NCI-H748 treated with DMSO at 0.1 percent for 48 hours (cell line): ENCODE results near the gene IVD.
"Not testable (repeated sequence)": the region's sequence is repeated elsewhere in the genome, so short reads cannot be mapped to it uniquely, and the experiment has no call there.

Source experiments
- DNase-seq: peaks from one replicate; lab custom pipeline; 2025; lab: John Stamatoyannopoulos, UW

The IVD gene

DNA sequence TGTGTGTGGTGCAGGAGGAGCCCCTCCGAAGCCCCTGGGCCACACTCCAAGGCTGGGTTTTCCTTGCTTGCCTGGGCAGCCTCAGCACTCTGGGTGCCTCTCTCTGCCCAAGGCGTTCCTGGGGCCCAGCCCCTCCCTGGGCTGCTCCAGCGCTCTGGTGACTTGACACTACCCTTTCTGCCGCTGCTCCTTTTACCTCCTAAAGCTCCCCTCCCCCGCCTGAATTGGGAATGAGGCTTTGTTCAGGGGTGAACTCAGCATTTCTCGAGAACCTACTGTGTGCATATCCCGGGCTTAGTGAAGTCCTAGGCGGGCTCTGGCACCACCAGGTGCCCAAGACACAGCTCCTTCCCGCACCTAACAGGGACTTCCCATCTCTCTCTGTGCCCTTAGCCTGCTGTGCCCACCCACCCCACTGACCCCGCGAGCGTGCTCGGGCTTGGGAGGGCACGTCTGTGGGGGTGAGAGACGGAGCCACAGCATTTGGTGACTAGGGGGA, 33.9 kb downstream of the IVD start:
- DNase-seq: no peak

DNA sequence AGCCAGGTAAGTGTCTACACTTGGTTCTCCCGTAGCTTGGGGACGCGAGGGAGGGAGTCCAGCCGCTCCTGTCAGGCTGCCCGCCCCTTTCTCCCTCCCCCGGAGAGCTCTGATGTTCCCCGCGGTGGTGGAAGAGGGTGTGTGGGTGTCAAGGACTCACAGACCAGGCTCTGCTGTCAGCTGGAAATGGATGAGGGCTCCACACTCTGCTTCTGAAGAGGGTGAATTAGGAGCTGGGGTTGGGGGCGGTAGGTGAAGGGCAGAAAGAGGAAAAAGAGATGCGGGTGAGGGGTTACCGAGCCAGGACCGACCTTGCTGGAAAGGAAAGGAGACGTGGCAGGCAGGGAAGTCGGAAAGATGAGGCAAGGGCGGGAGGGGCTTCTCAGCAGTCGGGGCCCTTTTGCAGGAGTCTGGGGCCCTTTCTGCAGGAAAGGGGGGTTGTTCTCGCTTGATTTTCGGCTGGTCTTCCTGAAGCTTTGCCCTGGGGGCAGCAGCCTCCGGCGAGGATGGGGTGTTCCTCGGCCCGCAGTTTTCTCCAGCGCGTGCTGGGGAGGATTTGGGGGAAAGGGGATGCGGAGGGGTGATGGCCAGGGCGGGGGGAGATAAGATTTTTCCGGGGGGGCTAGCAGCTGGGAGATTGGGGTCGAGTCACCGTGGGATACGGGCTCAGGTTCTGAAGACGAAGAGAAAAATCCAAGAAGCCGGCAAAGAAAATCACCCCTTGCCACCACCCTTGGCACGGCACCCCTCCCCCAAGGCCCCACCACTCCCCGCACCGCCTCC, 34.6 kb downstream of the IVD start:
- no peak for DNase-seq

DNA sequence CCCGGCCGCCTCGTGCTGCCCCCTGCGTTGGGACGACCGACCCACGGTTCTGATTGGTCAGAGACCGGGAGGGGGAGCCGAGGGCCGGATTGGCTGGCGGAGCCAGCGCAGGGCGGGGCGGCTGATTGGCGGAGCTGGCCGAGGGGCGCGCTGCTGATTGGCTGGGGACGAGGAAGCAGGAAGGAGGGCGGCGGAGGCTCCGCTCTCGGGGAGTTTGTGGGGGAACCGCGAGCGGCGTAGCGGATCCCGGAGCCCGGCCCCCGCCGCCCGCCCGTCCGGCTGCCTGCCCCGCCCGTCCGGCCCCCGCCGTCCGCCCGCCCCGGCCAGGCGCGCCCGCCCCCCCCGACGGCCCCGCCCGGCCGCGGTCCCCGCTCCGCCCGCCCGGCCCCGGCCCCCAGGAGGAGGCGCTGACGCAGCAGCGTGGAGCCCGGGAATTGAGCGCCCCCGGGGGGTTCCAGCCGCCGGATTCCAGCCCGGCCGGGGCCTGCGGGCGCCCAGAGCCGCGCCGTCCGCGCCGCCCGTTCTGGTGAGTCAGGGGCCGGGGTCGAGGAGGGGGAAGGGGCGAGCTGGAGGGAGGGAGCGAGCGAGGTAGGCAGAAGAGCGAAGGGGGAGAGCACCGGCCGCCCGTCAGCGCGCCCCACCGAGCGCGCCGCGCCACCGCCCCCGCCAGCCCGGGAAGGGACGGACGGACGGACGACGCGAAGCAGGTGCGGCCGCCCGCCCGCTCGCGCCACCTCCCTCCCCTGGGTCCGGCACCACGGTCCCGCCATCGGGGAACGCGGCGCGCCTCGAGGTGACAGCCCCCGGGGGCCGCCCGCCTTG, 35.4 kb downstream of the IVD start, which contains the start of gene BAHD1:
Gene BAHD1, plus strand, starts transcription at position 211 of the 822 bp plus-strand sequence. CDS start 17,512 bp downstream, outside the sequence.
- DNase-seq: peak; percentile 70

DNA sequence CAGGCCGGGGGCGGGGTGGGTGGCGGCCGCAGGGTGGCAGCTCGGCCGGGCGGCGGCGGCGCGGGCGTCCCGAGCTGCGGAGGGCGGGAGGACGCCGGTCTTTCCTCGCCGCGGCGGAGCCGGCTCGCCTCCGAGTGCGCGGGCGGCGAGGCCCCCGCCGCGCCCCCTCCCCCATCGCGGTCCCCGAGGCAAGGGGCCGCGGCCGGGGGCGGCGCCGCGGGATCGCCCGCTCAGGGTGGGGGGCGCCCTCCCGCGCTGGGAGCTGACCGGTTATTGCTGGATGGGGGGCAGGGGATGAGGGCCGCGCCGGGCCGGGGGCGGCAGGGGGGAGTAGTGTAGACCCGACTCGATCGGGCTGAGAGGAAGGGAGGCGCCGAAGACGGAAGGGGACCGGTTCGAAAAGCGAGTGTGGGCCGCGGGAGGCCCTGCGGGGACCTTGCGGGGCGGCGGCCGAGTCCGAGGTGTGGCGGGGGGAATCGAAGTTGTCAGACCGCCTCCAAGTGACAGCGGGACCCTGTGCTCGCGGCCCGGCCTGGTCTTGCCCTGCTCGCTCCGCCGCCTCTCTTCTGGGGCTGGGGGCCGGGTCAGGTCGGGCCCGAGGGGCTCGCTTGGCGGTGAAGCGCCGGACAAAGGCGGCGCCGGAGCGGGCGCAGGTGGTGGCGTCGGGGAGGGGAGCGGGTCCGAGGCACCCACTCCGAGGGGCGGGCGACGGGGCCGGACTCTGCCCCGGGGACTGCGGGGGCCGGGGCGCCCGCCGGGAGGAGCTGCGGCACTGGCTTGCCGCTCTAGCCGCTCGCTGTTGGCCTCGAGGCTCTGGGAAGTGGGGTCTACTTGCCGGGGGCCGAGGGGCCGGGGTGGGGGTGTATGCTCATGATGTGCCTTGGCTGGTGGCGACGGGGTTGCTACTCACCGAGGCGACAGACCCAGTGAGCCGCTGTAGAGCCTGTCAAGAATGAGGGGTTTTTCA, 36.3 kb downstream of the IVD start:
- DNase-seq: no peak

DNA sequence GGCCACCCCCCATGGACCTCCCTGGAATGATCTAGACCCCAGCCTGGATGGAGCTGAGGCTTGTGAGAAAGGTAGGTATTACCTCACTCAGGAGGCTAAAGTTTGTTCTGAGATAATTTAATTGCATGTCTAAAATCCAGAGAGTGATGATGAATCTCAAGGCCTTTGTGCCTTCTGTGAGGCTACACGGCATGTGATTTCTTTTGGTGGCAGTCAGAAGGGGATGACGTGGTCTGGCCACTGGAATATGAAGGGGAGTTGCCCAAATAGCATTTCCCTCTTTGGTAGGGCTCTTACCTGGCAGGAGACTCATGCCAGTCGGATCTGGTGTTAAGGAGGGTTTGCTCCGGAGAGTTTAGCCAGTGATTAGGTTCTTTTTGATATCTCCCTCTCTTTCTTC, 37.7 kb downstream of the IVD start:
- no peak for DNase-seq

DNA sequence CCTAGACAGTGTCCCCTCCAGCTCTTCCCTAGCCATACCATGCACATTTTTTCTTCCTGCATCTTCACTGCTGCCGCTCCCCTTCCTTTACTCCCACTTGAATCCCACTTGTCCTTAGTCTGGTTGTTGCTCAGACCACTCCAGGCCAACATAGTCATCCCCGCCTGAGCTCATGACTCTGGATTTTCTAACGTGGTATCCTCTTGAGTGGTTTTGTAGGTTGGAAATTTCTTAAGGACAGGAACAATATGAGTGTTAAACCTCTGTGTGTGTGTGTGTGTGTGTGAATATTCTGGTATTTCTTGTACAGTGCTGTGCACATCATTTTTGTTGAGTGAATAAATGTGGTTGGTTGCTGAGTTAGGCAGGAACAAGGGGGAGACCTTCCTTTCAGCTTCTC, 38.3 kb downstream of the IVD start:
- no peak for DNase-seq

DNA sequence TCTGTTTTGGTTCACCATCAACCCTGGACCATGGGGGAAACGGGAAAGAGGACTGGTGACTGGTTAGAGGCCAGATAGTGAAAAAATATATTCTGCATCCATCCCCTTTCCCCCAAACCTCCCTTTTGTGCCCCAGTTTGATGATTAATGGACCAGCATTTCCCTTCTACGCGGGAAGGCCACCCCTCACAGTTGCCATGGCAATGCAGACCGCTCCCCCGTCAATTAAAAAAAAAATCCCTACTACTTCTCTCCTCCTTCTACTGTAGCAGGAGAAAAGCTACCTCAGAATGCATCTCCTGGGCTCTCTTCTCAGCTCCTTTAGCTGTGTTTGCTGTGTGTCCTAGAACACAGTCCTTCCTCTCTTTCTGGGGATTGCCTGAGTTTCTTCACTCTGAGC, 39.1 kb downstream of the IVD start:
- no peak for DNase-seq

DNA sequence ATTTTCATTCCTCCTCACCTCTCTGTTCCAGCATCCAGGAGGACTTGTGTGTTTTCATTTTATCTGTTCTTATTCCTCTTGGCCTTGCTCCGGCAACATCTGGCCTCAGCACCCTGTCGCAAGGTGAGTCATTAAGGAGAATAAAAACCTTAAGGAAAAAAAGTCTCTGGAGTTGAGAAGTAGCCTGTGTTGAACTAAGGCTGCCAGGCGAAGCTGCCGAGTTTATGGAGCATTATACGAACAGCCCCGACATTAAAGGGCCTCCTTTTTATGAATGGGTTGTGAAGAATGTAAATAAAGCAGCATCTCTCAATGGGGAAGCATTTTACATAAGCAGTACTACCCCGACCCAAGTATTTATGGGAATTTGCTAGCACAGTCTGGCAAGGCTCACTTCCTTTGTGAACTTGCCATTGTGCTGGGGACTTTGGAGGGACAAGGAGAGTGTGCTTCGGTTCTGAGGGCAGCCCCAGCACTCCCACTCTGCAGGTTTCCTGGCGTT, 39.9 kb downstream of the IVD start:
- DNase-seq: no peak

DNA sequence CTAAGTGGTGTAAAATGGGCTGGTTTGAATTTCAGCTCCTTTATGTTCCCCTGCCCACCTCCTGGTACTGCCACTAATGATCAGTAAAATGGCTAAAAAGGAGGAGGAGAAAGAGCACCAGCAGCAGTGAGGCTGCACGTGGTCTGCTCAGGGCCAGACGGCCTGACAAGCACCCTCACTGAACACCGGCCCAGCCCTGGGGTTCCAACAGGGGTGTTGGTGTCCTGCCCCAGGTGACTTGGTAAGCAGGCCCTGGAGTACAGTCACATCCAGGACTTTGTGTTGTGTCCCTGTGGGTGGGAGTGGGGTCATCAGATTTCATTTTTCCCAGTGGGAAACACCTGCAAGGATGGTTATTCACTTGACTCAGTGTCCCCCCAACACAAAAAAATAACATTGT, 40.5 kb downstream of the IVD start:
- DNase-seq: no peak

DNA sequence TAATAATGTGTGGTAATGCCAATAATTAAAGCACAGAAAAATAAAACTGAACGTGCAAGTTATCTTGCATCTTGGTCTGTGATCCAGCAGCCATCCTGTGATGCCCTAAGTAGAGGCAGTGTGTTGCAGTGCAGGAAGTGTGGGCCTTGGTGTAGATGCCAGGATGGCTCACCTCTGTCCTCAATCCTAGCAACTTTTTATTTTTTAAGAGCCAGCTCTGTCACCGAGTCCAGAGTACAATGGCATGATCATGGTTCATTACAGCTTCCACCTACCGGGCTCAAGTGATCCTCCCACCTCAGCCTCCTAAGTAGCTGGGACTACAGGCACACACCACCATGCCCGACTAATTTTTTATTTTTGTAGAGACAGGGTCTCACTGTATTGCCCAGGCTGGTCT, 42.8 kb downstream of the IVD start:
- no peak for DNase-seq

DNA sequence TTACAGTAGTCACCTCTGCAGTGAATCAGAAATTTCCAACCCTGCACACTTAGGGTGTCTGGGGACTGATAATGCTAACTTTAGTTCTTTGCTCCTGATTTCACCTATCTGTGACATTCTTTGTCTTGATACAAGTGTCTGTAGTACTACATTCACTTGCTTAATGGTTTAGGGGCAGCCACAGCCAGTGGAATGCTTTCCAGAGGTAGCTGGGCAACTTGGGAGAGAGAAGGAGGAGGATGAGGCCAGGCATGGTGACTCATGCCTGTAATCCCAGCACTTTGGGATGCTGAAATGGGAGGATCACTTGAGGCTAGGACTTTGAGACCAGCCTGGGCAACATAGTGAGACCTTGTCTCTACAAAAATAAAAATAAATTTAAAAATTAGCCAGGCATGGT, 43.7 kb downstream of the IVD start:
- DNase-seq: no peak

DNA sequence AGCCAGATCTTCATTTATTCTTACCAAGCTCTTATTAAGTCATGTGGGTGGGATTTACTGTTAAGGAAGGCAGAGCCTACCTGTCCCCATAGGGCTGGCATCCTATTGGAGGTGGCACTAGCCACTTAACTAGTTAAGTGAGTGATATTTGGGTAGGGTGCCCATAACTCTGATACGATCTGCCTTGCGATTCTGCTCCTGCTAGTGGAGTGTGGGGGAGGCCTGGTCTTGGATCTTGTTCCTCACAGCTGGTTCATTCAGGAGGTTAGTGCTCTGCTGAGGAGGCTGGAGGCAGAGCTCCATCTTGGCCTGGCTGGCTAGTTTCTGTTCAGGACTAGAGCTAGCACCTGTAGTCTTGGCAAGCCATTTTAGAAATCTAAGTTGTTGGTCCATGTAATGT, 44.5 kb downstream of the IVD start:
- no peak for DNase-seq

DNA sequence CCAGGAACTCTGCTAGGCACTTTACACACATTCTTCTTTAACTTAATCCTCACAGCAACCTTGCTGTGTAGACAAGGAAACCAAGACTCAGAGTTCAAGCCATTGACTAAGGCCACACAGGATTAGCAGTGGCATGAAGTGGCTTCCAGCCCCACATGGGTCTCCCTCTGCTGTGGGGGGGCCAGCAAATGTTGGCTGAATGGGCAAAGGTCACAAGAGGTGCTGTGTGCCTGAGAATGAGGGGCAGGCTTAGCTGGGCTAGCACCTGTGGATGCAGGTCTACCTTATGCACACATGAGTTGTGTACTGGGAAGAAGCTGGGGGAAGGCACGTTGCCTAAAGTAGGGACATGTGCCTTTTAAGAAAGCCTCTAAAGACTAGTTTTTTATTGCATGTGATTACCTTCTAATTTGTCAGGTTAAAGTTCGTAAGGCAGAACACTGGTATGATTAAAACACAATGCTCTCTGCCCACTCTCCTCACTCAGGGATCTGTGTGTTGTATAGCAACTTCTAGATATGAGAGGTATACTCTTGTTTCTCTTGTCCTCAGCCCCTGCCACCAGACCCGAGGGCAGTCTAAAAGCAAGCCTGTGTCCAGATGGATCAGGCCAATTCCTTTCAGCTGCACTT, 46.0 kb downstream of the IVD start:
- no peak for DNase-seq

DNA sequence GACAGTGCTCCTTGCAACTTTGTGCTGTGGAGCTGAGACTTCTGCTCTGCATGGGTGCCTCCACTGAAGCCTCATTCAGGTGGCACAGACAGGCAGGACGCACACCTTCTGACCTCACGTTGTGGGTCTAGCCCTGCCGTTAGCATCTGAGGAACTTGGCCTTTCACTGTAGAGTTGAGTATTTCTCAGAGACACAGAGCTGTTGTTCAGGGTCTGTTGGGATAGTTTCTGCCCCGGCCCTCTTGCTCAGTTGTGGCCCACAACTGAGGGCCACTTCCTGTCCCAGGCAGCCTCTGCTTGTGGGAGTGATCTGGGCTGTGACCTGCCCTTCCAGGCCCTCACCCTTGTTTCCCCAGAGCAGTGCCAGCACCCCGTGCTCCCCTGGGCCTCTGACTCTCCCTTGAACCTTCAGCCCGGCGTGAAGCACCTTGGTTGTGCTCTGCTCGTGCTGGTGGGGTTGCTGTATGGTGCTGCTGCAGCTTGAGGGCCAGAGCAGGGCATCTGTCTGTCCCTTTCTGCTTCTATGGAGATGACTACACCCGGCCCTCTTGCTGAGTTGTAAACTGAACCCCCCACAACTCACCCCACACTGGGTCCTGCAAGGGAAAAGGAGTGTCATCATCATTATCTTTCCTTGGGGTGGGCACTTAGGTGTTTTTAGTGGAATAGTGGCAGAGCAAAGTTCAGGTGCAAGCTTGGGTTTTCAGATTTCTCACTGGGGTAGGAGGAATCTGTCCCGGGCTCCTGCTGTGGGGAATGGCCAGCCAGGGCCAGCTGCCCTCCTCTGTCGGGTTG, 46.9 kb downstream of the IVD start:
- no peak for DNase-seq

DNA sequence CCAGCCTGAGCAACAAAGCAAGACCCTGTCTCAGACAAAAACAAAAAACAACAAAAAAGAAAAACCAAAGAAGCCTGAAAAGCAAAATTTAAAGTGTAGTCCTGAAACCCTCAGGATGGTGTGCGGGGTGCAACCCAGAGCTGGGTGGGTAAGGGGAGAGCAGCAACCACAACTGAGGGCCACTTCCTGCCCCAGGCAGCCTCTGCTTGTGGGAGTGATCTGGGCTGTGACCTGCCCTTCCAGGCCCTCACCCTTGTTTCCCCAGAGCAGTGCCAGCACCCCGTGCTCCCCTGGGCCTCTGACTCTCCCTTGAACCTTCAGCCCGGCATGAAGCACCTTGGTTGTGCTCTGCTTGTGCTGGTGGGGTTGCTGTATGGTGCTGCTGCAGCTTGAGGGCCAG, 48.3 kb downstream of the IVD start:
- not testable (repeated sequence) for DNase-seq

DNA sequence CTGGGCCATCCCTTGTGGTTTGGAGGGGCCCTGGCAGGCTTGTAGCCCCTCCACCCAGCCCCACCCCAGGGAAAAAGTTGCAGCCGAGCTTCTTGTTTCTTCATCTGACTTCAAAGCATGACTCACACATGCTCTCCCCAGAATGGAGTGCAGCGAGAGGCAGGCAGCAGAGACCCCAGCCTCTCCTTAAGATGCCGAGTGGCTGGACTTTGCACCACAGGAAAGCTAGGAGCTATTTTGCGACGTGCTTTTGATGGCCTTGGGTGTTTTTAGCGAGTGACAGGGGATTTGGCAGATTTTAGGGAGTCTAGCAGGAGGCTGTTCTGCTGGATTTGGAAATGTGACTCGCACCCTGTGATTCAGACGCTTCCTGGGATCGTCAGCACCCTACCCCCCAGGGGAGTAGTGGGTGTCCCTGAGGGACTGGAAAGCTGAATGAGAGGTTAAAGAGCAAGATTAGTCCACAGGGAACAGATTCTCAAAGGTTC, 49.4 kb downstream of the IVD start:
- DNase-seq: no peak

DNA sequence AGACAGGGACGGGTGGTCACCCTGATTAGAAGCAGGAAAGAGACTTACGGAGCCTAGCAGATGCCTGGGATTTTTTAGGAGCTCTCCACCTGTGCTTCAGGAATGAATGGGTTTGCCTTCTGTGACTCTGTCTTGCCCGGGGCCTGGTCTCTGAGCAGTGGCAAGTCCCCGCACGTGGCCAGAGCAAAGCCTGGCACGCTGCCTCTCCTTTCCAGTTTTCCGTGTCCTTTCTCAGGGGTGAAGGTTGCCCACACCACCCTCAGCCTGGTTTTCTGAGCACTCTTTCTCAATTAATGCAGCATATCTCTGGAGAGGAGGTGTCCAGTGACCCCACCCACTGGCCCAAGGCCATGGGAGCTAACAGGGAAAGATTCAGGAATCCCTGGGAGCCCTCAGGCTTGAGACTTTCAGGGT, 50.7 kb downstream of the IVD start:
- DNase-seq: no peak

DNA sequence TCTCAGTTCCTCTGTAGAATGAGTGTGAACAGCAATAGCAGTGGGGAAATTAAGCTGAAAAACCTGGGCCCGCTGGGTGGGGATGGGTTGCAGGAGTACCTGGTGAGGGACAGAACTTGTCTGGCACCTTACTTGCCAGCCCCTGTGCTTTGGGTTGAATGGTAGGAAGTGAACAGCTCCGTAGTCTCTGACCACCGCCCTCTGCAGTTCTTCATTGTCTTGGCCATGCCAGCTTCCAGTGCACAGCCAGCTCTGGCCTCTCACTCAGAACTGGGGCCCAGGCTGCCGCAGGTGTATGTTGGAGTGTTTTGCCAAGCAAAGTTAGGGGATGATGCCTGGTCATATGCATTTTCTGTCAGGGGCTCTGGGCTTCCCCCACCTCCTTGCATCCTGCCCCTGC, 51.1 kb downstream of the IVD start:
- no peak for DNase-seq

DNA sequence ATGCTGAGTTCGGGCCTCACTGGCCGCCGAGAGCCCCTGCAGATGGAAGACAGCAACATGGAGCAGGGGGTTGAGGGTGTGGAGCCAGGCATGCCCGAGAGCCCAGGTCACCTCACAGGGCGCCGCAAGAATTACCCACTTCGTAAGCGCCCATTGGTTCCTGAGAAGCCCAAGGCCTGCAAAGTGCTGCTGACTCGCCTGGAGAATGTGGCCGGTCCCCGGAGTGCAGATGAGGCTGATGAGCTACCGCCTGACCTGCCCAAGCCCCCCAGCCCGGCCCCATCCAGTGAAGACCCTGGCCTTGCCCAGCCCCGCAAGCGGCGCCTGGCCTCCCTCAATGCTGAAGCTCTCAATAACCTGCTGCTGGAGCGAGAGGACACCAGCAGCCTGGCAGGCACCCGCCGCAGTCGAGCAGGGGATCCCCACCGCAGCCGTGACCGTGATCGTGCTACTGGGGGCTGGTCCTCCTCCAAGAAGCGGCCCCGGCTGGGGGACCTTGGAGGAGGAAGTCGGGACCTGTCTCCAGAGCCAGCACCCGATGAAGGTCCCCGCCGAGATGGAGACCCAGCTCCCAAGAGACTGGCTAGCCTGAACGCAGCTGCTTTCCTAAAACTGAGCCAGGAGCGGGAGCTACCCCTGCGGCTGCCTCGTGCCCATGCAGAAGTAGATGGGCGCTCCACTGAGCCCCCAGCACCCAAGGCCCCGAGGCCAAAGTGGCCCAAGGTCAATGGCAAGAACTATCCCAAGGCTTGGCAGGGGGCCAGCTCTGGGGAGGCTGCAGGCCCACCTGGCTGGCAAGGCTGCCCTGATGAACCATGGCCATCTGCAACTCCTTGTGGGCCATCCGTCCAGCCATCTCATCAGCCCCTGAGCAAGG, 53.1 kb downstream of the IVD start:
- no peak for DNase-seq
